ENCODE data around the gene MAPKAPK2. TPM values are rescaled to one million over a fixed set of nuclear protein-coding genes. Genes with fewer than 3 reads are reported as not detected.

MAPKAPK2 gene
- total RNA-seq, 1 donor from 2014 or later: 98.5 TPM

- intact Hi-C loops (cut with micrococcal nuclease): loop anchor here (1.0 to 2.0 kb wide), 5 partner anchors 14 to 108 kb away; partner anchors contain the start of gene DYRK3
Measured at GRCh38 chr1:206716870-206717673, 32.4 kb downstream of the MAPKAPK2 start.

- intact Hi-C loops (cut with micrococcal nuclease): loop anchor here (1.0 to 2.0 kb wide), 4 partner anchors 14 to 83 kb away; partner anchors contain the start of gene DYRK3
Measured at GRCh38 chr1:206717674-206717989, 32.9 kb downstream of the MAPKAPK2 start.

- intact Hi-C loops (cut with micrococcal nuclease): no loop called here
Measured at GRCh38 chr1:206719169-206719839, 34.6 kb downstream of the MAPKAPK2 start.

GRCh38 chr1:206721454-206721853, 36.7 kb downstream of the MAPKAPK2 start:
- intact Hi-C loops (cut with micrococcal nuclease): no loop called here

GRCh38 chr1:206722751-206723461, 38.2 kb downstream of the MAPKAPK2 start:
- intact Hi-C loops (cut with micrococcal nuclease): no loop called here

- intact Hi-C loops (cut with micrococcal nuclease): no loop called here
Measured at GRCh38 chr1:206723462-206723804, 38.7 kb downstream of the MAPKAPK2 start.

GRCh38 chr1:206723805-206724472, 39.2 kb downstream of the MAPKAPK2 start:
- intact Hi-C loops (cut with micrococcal nuclease): no loop called here

GRCh38 chr1:206725109-206725963, 40.6 kb downstream of the MAPKAPK2 start:
- intact Hi-C loops (cut with micrococcal nuclease): loop anchor here (1.0 to 5.0 kb wide), 3 partner anchors 187 to 352 kb away; no protein-coding TSS in a partner anchor

- intact Hi-C loops (cut with micrococcal nuclease): loop anchor here (2.0 to 5.0 kb wide), 3 partner anchors 41 to 349 kb away; no protein-coding TSS in a partner anchor
Measured at GRCh38 chr1:206727981-206728696, 43.4 kb downstream of the MAPKAPK2 start.

- intact Hi-C loops (cut with micrococcal nuclease): loop anchor here (5.0 kb wide), 1 partner anchor 349 kb away; no protein-coding TSS in a partner anchor
Measured at GRCh38 chr1:206728697-206728987, 43.9 kb downstream of the MAPKAPK2 start.

GRCh38 chr1:206729050-206729449, 44.3 kb downstream of the MAPKAPK2 start:
- intact Hi-C loops (cut with micrococcal nuclease): loop anchor here (5.0 kb wide), 1 partner anchor 348 kb away; no protein-coding TSS in a partner anchor

GRCh38 chr1:206729507-206729906, 44.8 kb downstream of the MAPKAPK2 start:
- intact Hi-C loops (cut with micrococcal nuclease): loop anchor here (5.0 kb wide), 1 partner anchor 348 kb away; no protein-coding TSS in a partner anchor

GRCh38 chr1:206732508-206732907, 47.8 kb downstream of the MAPKAPK2 start:
- intact Hi-C loops (cut with micrococcal nuclease): loop anchor here (5.0 kb wide), 1 partner anchor 765 kb away; the partner anchor contains the start of gene CR1

- intact Hi-C loops (cut with micrococcal nuclease): loop anchor here (5.0 kb wide), 1 partner anchor 764 kb away; the partner anchor contains the start of gene CR1
Measured at GRCh38 chr1:206732992-206733391, 48.3 kb downstream of the MAPKAPK2 start.

GRCh38 chr1:206734499-206735142, 49.9 kb downstream of the MAPKAPK2 start:
- intact Hi-C loops (cut with micrococcal nuclease): loop anchor here (1.0 to 5.0 kb wide), 8 partner anchors 17 to 763 kb away; partner anchors contain the start of genes CR1 and IL20

- intact Hi-C loops (cut with micrococcal nuclease): loop anchor here (2.0 kb wide), 2 partner anchors 21 to 129 kb away; partner anchors contain the start of gene IL20
Measured at GRCh38 chr1:206735553-206736031, 50.9 kb downstream of the MAPKAPK2 start.

GRCh38 chr1:206736878-206737728, 52.4 kb downstream of the MAPKAPK2 start:
- intact Hi-C loops (cut with micrococcal nuclease): loop anchor here (2.0 kb wide), 1 partner anchor 20 kb away; no protein-coding TSS in a partner anchor
